Neural crest cell (in vitro differentiated cells): ENCODE data around the gene CXorf66. TPM values are rescaled to one million over a fixed set of nuclear protein-coding genes. Genes with fewer than 3 reads are reported as not detected.

Source experiments
- DNase-seq: peaks from one replicate; pipeline ENCODE4 v3.0.0; 2021; ENCODE audit warnings: low read depth, mixed read lengths, low spot score
- H3K27ac Mint-ChIP-seq: one replicate; pipeline ENCODE4 v1.8.0; 2021; ENCODE audit warnings: mild to moderate bottlenecking, mixed read lengths; ENCODE audit not compliant: unreplicated experiment
- H3K27me3 Mint-ChIP-seq: 2 replicates; pipeline ENCODE4 v1.8.0; 2021; ENCODE audit warnings: low read depth, mild to moderate bottlenecking, mixed read lengths
- H3K36me3 Mint-ChIP-seq: 2 replicates; pipeline ENCODE4 v1.8.0; 2021; ENCODE audit warnings: low read depth, mild to moderate bottlenecking, mixed read lengths
- H3K4me1 Mint-ChIP-seq: 2 replicates; pipeline ENCODE4 v1.8.0; 2021; ENCODE audit warnings: mixed read lengths
- H3K4me3 Mint-ChIP-seq: one replicate; pipeline ENCODE4 v1.8.0; 2021; ENCODE audit warnings: mild to moderate bottlenecking, mixed read lengths
- H3K9me3 Mint-ChIP-seq: 2 replicates; pipeline ENCODE4 v1.8.0; 2021; ENCODE audit warnings: mixed read lengths
- CTCF ChIP-seq: fragments of 200-600 bp; sonication (generic); conservative IDR thresholded peaks from 2 replicates; pipeline ENCODE4 v1.5.0; 2021; ENCODE audit warnings: antibody characterized with exemption, mild to moderate bottlenecking
- long read RNA-seq: library from polyadenylated mRNA; unstranded; transcript quantifications from one replicate; pipeline ENCODE4 v2.0.0, GENCODE V29; 2020
- total RNA-seq: library from RNA; stranded (reverse); gene quantifications from 2 replicates; pipeline ENCODE4 v1.2.1, GENCODE V29; 2021

Gene CXorf66
- not detected in 2 replicates for total RNA-seq
- long read RNA-seq: 0 reads

- DNase-seq: no peak
- no peaks in the 10 kb centered on the region for H3K36me3 Mint-ChIP-seq
- H3K27ac Mint-ChIP-seq: no peak within 1 kb of the TSS
- TF ChIP-seq CTCF: no peak
- no peaks in the 10 kb centered on the region for H3K4me1 Mint-ChIP-seq
- no peak within 1 kb of the TSS for H3K4me3 Mint-ChIP-seq
- peaks cover 6% of the 10 kb centered on the region for H3K9me3 Mint-ChIP-seq
- H3K27me3 Mint-ChIP-seq: peaks cover 8% of the 10 kb centered on the region
These were observed at the start of gene CXorf66 for GRCh38 chrX:139965421-139965820. TSS of gene CXorf66 (minus strand) at chrX:139965521. CDS start at chrX:139965496, 25 bp downstream.

GRCh38 chrX:139982856-139983255, 17.5 kb upstream of the CXorf66 start:
- Mint-ChIP-seq H3K9me3 (no peaks in the 10 kb centered on the region), H3K4me1 (no peaks in the 10 kb centered on the region), H3K27ac (no peak overlapping the region), H3K4me3 (no peak overlapping the region), H3K27me3 (no peaks in the 10 kb centered on the region), H3K36me3 (no peaks in the 10 kb centered on the region)
- TF ChIP-seq CTCF: no peak
- no peak for DNase-seq

- no peak for TF ChIP-seq CTCF
- H3K27me3 Mint-ChIP-seq: peaks cover 17% of the 10 kb centered on the region
- DNase-seq: no peak
- peaks cover 6% of the 10 kb centered on the region for H3K9me3 Mint-ChIP-seq
- no peak overlapping the region for H3K4me3 Mint-ChIP-seq
- no peaks in the 10 kb centered on the region for H3K4me1 Mint-ChIP-seq
- no peaks in the 10 kb centered on the region for H3K36me3 Mint-ChIP-seq
- H3K27ac Mint-ChIP-seq: no peak overlapping the region
These were observed 9.2 kb upstream of the CXorf66 start for GRCh38 chrX:139974471-139974870.

- no peak overlapping the region for H3K27ac Mint-ChIP-seq
- H3K36me3 Mint-ChIP-seq: no peaks in the 10 kb centered on the region
- H3K27me3 Mint-ChIP-seq: peaks cover 19% of the 10 kb centered on the region
- no peak overlapping the region for H3K4me3 Mint-ChIP-seq
- TF ChIP-seq CTCF: no peak
- DNase-seq: no peak
- no peaks in the 10 kb centered on the region for H3K4me1 Mint-ChIP-seq
- H3K9me3 Mint-ChIP-seq: peaks cover 6% of the 10 kb centered on the region
These were observed 7.6 kb upstream of the CXorf66 start for GRCh38 chrX:139972629-139973624.

GRCh38 chrX:139972113-139972512, 6.8 kb upstream of the CXorf66 start:
- H3K9me3 Mint-ChIP-seq: peaks cover 3% of the 10 kb centered on the region
- no peak for TF ChIP-seq CTCF
- H3K4me3 Mint-ChIP-seq: no peak overlapping the region
- H3K4me1 Mint-ChIP-seq: no peaks in the 10 kb centered on the region
- no peaks in the 10 kb centered on the region for H3K36me3 Mint-ChIP-seq
- DNase-seq: no peak
- no peak overlapping the region for H3K27ac Mint-ChIP-seq
- H3K27me3 Mint-ChIP-seq: peaks cover 19% of the 10 kb centered on the region
